ENCODE results near the gene NKD1. TPM values are rescaled to one million over a fixed set of nuclear protein-coding genes. Genes with fewer than 3 reads are reported as not detected.
A peak's percentile ranks its signal among the peaks of the same experiment; 100 is the strongest.

NKD1 gene
- total RNA-seq, 1 donor, result under 0.01 TPM

- DNase-seq (ENCODE audit: insufficient read length, low spot score, missing footprints), result no peak
- Histone ChIP-seq H3K4me1 (ENCODE audit: insufficient read depth, low read length) (no peaks in the 10 kb centered on the region), H3K4me3 (ENCODE audit: insufficient read depth, low read length) (no peak overlapping the region), H3K79me2 (ENCODE audit: insufficient read depth, low read length) (no peaks in the 10 kb centered on the region), H3K27me3 (ENCODE audit: insufficient read depth, low read length) (no peaks in the 10 kb centered on the region), H4K20me1 (ENCODE audit: insufficient read depth, low read length) (no peaks in the 10 kb centered on the region), H3K27ac (ENCODE audit: low read depth, low read length) (no peak overlapping the region), H3K9me3 (ENCODE audit: low read depth, low read length) (no peaks in the 10 kb centered on the region), H3K36me3 (ENCODE audit: insufficient read depth, low read length) (no peaks in the 10 kb centered on the region), H2AFZ (ENCODE audit: low read length) (no peak overlapping the region), H3K4me2 (ENCODE audit: insufficient read depth, low read length) (peak overlapping the region; percentile 26)
- TF ChIP-seq, protein P1, sequence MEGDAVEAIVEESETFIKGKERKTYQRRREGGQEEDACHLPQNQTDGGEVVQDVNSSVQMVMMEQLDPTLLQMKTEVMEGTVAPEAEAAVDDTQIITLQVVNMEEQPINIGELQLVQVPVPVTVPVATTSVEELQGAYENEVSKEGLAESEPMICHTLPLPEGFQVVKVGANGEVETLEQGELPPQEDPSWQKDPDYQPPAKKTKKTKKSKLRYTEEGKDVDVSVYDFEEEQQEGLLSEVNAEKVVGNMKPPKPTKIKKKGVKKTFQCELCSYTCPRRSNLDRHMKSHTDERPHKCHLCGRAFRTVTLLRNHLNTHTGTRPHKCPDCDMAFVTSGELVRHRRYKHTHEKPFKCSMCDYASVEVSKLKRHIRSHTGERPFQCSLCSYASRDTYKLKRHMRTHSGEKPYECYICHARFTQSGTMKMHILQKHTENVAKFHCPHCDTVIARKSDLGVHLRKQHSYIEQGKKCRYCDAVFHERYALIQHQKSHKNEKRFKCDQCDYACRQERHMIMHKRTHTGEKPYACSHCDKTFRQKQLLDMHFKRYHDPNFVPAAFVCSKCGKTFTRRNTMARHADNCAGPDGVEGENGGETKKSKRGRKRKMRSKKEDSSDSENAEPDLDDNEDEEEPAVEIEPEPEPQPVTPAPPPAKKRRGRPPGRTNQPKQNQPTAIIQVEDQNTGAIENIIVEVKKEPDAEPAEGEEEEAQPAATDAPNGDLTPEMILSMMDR (IDR thresholded peaks at IDR 0.05; ENCODE audit: extremely low read depth, low read depth, low read length), result peak; percentile 82
Observed at GRCh38 chr16:50509521-50510341, 38.5 kb upstream of the NKD1 start.

DNA sequence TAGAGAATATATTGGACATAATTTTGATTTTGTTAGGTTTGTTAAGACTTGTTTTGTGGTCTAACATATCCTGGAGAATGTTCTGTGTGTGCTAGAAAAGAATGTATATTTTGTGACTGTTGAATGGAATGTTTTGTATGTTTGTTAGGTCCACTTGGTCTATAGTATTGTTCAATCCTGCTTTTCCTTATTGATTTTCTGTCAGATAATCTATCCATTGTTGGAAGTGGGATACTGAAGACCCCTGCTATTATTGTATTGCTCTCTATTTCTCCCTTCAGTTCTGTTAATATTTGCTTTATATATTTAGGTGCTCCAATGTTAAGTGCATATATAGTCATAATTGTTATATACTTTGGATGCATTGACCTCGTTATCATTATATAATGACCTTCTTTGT lies 33.0 kb upstream of the NKD1 start:
- no peaks in the 10 kb centered on the region for H3K36me3 ChIP-seq (ENCODE audit: insufficient read depth, low read length)
- no peak for DNase-seq (ENCODE audit: insufficient read length, low spot score, missing footprints)
- no peak overlapping the region for H3K27ac ChIP-seq (ENCODE audit: low read depth, low read length)
- no peaks in the 10 kb centered on the region for H3K79me2 ChIP-seq (ENCODE audit: insufficient read depth, low read length)
- H3K4me3 ChIP-seq (ENCODE audit: insufficient read depth, low read length), result no peak overlapping the region
- H3K27me3 ChIP-seq (ENCODE audit: insufficient read depth, low read length), result no peaks in the 10 kb centered on the region
- no peaks in the 10 kb centered on the region for H3K4me1 ChIP-seq (ENCODE audit: insufficient read depth, low read length)
- no peak overlapping the region for H2AFZ ChIP-seq (ENCODE audit: low read length)
- H4K20me1 ChIP-seq (ENCODE audit: insufficient read depth, low read length), result no peaks in the 10 kb centered on the region
- H3K4me2 ChIP-seq (ENCODE audit: insufficient read depth, low read length), result no peak overlapping the region
- TF ChIP-seq, protein P1 (IDR thresholded peaks at IDR 0.05; ENCODE audit: extremely low read depth, low read depth, low read length), result no peak
- H3K9me3 ChIP-seq (ENCODE audit: low read depth, low read length), result no peaks in the 10 kb centered on the region

- no peak for DNase-seq (ENCODE audit: insufficient read length, low spot score, missing footprints)
- no peaks in the 10 kb centered on the region for H3K9me3 ChIP-seq (ENCODE audit: low read depth, low read length)
- TF ChIP-seq, protein P1 (IDR thresholded peaks at IDR 0.05; ENCODE audit: extremely low read depth, low read depth, low read length), result no peak
Observed at GRCh38 chr16:50516401-50516800, 31.8 kb upstream of the NKD1 start.

DNA sequence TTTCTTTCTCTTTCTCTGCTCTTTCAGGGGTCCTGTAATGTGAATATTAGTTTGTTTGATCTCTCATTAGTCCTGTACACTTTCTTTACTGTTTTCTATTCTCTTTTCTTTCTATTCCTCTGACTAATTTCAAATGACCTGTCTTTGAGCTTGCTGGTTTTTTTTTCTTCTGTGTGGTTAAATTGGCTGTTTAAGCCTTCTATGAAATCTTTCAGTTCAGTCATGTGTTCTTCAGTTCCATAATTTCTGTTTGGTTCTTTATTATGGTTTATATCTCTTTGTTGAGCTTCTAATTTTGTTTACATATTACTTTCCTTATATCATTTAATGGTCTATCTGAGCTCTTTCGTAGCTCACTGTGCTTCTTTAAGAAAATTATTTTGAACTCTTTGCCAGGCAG lies 31.3 kb upstream of the NKD1 start:
- H3K9me3 ChIP-seq (ENCODE audit: low read depth, low read length), result no peaks in the 10 kb centered on the region
- DNase-seq (ENCODE audit: insufficient read length, low spot score, missing footprints), result no peak
- no peaks in the 10 kb centered on the region for H3K27me3 ChIP-seq (ENCODE audit: insufficient read depth, low read length)
- H3K36me3 ChIP-seq (ENCODE audit: insufficient read depth, low read length), result no peaks in the 10 kb centered on the region
- TF ChIP-seq, protein P1 (IDR thresholded peaks at IDR 0.05; ENCODE audit: extremely low read depth, low read depth, low read length), result no peak
- H2AFZ ChIP-seq (ENCODE audit: low read length), result no peak overlapping the region
- no peaks in the 10 kb centered on the region for H3K4me1 ChIP-seq (ENCODE audit: insufficient read depth, low read length)
- H3K27ac ChIP-seq (ENCODE audit: low read depth, low read length), result no peak overlapping the region
- H3K79me2 ChIP-seq (ENCODE audit: insufficient read depth, low read length), result no peaks in the 10 kb centered on the region
- no peak overlapping the region for H3K4me2 ChIP-seq (ENCODE audit: insufficient read depth, low read length)
- H3K4me3 ChIP-seq (ENCODE audit: insufficient read depth, low read length), result no peak overlapping the region
- H4K20me1 ChIP-seq (ENCODE audit: insufficient read depth, low read length), result no peaks in the 10 kb centered on the region

More at GRCh38 chr16:50516401-50516800, 31.8 kb upstream of the NKD1 start:
- Histone ChIP-seq H3K36me3 (ENCODE audit: insufficient read depth, low read length) (no peaks in the 10 kb centered on the region), H3K79me2 (ENCODE audit: insufficient read depth, low read length) (no peaks in the 10 kb centered on the region), H4K20me1 (ENCODE audit: insufficient read depth, low read length) (no peaks in the 10 kb centered on the region), H3K27ac (ENCODE audit: low read depth, low read length) (no peak overlapping the region), H3K4me1 (ENCODE audit: insufficient read depth, low read length) (no peaks in the 10 kb centered on the region), H3K4me2 (ENCODE audit: insufficient read depth, low read length) (no peak overlapping the region), H3K4me3 (ENCODE audit: insufficient read depth, low read length) (no peak overlapping the region), H3K27me3 (ENCODE audit: insufficient read depth, low read length) (no peaks in the 10 kb centered on the region), H2AFZ (ENCODE audit: low read length) (no peak overlapping the region)
